HEK293 (cell line): Measurements from ENCODE around the gene KDM5C.

Experiments
- CTCF ChIA-PET: fragments of 350-600 bp; formaldehyde crosslinking; extraction: SDS; loops from one replicate; lab custom pipeline; 2021; ENCODE audit warnings: antibody characterized with exemption; lab: Yijun Ruan, JAX
- POLR2A ChIA-PET: fragments of 300-600 bp; formaldehyde crosslinking; extraction: SDS; loops from one replicate; lab custom pipeline; 2020; ENCODE audit warnings: antibody characterized with exemption, inconsistent platforms; lab: Yijun Ruan, JAX
- H3K27ac ChIP-seq: fragments of 200-500 bp; sonication (Bioruptor generic); 2 replicates; pipeline ENCODE4 v1.5.1; 2014; ENCODE audit warnings: low read depth, low read length, control low read depth, inconsistent platforms; ENCODE audit errors: extremely low read depth
- H3K36me3 ChIP-seq, 2 experiments: fragments of 200-500 bp in 1 of 2; sonication (Bioruptor generic) in 1 of 2; 1 replicate in 1 of 2; 2 replicates in 1 of 2; pipeline ENCODE4 v1.5.1; 2014 to 2017; ENCODE audit warnings: inconsistent platforms in 2 of 2, low read length in 2 of 2; ENCODE audit not compliant: control insufficient read depth in 2 of 2, insufficient read depth in 1 of 2
- H3K4me1 ChIP-seq: fragments of 200-500 bp; sonication (Bioruptor generic); 2 replicates; pipeline ENCODE4 v1.5.1; 2014; ENCODE audit warnings: mild to moderate bottlenecking, low read length, inconsistent platforms; ENCODE audit not compliant: control insufficient read depth, insufficient read depth
- H3K4me3 ChIP-seq: 2 replicates; pipeline ENCODE4 v1.5.1; 2011; ENCODE audit warnings: low read depth, mild to moderate bottlenecking, control low read depth, low read length, moderate library complexity
- H3K9me3 ChIP-seq: fragments of 200-500 bp; sonication (Bioruptor generic); 2 replicates; pipeline ENCODE4 v1.5.1; 2014; ENCODE audit warnings: low read depth, low read length, inconsistent platforms; ENCODE audit not compliant: control insufficient read depth, insufficient read depth
- FEZF1 ChIP-seq: fragments of 450-650 bp; formaldehyde crosslinking; IDR thresholded peaks from 2 replicates; pipeline ENCODE4 v1.5.1; 2016; ENCODE audit warnings: missing biosample characterization, missing genetic modification characterization
- IKZF3 ChIP-seq: fragments of 450-650 bp; IDR thresholded peaks from 2 replicates; pipeline ENCODE4 v1.5.0; 2018; ENCODE audit warnings: missing biosample characterization, mild to moderate bottlenecking, missing genetic modification characterization, moderate library complexity
- SETDB1 ChIP-seq: IDR thresholded peaks from one replicate; pipeline ENCODE4 v1.6.1; 2017; ENCODE audit warnings: mild to moderate bottlenecking, low read length, moderate library complexity, mixed read lengths; ENCODE audit not compliant: insufficient read length
- WT1 ChIP-seq: fragments of 450-650 bp; formaldehyde crosslinking; IDR thresholded peaks from 2 replicates; pipeline ENCODE4 v1.5.1; 2016; ENCODE audit warnings: missing biosample characterization, missing genetic modification characterization
- ZBTB21 ChIP-seq: fragments of 450-650 bp; formaldehyde crosslinking; IDR thresholded peaks from 2 replicates; pipeline ENCODE4 v1.5.1; 2017; ENCODE audit warnings: missing biosample characterization, missing genetic modification characterization
- ZBTB49 ChIP-seq: fragments of 450-650 bp; formaldehyde crosslinking; IDR thresholded peaks from 2 replicates; pipeline ENCODE4 v1.5.1; 2016; ENCODE audit warnings: missing biosample characterization, missing genetic modification characterization, low read depth
- ZNF138 ChIP-seq: fragments of 450-650 bp; formaldehyde crosslinking; IDR thresholded peaks from 2 replicates; pipeline ENCODE4 v1.5.1; 2016; ENCODE audit warnings: missing biosample characterization, missing genetic modification characterization, borderline replicate concordance
- ZNF266 ChIP-seq: fragments of 450-650 bp; formaldehyde crosslinking; IDR thresholded peaks from 2 replicates; pipeline ENCODE4 v1.5.1; 2016; ENCODE audit warnings: missing biosample characterization, missing genetic modification characterization, low read depth
- ZNF280D ChIP-seq: fragments of 450-650 bp; formaldehyde crosslinking; IDR thresholded peaks from 2 replicates; pipeline ENCODE4 v1.5.1; 2016; ENCODE audit warnings: missing biosample characterization, missing genetic modification characterization
- TF ChIP-seq, protein P1 (sequence below): fragments of 450-650 bp; formaldehyde crosslinking; IDR thresholded peaks from 2 replicates; pipeline ENCODE4 v1.5.0; 2017; ENCODE audit warnings: missing biosample characterization, missing genetic modification characterization, borderline replicate concordance
- TF ChIP-seq, protein P2 (sequence below): fragments of 450-650 bp; formaldehyde crosslinking; IDR thresholded peaks from 2 replicates; pipeline ENCODE4 v1.5.1; 2016; ENCODE audit warnings: missing biosample characterization, missing genetic modification characterization
- TF ChIP-seq, protein P3 (sequence below): fragments of 450-650 bp; formaldehyde crosslinking; IDR thresholded peaks from 2 replicates; pipeline ENCODE4 v1.5.1; 2017; ENCODE audit warnings: missing biosample characterization, missing genetic modification characterization
- TF ChIP-seq, protein P4 (sequence below): fragments of 450-650 bp; formaldehyde crosslinking; conservative IDR thresholded peaks from 2 replicates; pipeline ENCODE4 v1.5.1; 2016; ENCODE audit warnings: low read depth, missing biosample characterization, missing genetic modification characterization

KDM5C gene

GRCh38 chrX:53163436-53163835 is 61.6 kb downstream of the KDM5C start:
- POLR2A ChIA-PET, result no interaction called here
- CTCF ChIA-PET, result no interaction called here
- H3K4me3 ChIP-seq, result no peak overlapping the region
- no peaks in the 10 kb centered on the region for H3K9me3 ChIP-seq
- peaks cover 2% of the 10 kb centered on the region; the same call in 1 of the 2 replicates for H3K4me1 ChIP-seq
- H3K36me3 ChIP-seq, result no peaks in the 10 kb centered on the region
- H3K27ac ChIP-seq, result no peak overlapping the region
- no peak for TF ChIP-seq ZNF266 (tag by site-specific recombination)
- TF ChIP-seq, protein P1, sequence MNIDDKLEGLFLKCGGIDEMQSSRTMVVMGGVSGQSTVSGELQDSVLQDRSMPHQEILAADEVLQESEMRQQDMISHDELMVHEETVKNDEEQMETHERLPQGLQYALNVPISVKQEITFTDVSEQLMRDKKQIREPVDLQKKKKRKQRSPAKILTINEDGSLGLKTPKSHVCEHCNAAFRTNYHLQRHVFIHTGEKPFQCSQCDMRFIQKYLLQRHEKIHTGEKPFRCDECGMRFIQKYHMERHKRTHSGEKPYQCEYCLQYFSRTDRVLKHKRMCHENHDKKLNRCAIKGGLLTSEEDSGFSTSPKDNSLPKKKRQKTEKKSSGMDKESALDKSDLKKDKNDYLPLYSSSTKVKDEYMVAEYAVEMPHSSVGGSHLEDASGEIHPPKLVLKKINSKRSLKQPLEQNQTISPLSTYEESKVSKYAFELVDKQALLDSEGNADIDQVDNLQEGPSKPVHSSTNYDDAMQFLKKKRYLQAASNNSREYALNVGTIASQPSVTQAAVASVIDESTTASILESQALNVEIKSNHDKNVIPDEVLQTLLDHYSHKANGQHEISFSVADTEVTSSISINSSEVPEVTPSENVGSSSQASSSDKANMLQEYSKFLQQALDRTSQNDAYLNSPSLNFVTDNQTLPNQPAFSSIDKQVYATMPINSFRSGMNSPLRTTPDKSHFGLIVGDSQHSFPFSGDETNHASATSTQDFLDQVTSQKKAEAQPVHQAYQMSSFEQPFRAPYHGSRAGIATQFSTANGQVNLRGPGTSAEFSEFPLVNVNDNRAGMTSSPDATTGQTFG (tag by site-specific recombination), result no peak
- TF ChIP-seq, all 188 proteins: peak for 0

DNA sequence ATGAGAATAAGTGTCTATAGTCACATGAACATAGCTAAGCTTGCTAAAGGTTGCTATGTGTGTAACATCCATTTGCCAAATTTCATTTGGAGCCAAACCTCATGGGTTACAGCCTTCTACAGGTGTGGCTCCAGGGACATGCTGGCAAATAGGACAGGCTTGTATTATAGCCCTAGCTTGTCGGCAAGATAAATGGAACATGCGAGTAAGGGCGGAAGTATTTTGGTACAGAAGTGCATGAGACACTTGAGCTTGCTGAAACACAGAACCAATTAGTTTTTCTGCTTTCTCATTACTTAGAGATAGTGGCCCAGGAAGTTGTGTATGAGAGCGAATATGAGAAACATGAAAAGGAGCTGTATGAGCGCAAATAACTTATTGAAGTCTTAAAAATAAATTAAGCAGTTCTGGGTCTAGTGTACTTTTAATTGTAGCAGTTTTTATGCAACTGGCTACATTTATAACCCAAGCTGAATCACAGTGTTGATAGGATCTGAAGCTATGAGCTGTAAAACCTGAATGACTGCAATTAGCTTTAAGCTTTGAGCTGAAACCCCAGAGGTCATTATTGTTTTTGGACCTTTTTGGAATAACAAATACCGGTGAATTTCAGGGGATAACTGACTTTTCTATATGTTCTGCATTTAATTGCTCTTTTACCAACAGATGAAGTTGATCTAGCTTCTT is 64.6 kb downstream of the KDM5C start:
- Histone ChIP-seq H3K9me3 (no peaks in the 10 kb centered on the region), H3K4me1 (peaks cover 2% of the 10 kb centered on the region; the same call in 1 of the 2 replicates), H3K27ac (no peak overlapping the region), H3K36me3 (no peaks in the 10 kb centered on the region), H3K4me3 (no peak overlapping the region)
- CTCF ChIA-PET, result interaction anchor here (0.6 kb wide), 1 partner anchor 19 kb away, joined by 3 read pairs; no protein-coding TSS in a partner anchor
- POLR2A ChIA-PET, result no interaction called here
- TF ChIP-seq ZNF138, result no peak
- TF ChIP-seq, protein P2, sequence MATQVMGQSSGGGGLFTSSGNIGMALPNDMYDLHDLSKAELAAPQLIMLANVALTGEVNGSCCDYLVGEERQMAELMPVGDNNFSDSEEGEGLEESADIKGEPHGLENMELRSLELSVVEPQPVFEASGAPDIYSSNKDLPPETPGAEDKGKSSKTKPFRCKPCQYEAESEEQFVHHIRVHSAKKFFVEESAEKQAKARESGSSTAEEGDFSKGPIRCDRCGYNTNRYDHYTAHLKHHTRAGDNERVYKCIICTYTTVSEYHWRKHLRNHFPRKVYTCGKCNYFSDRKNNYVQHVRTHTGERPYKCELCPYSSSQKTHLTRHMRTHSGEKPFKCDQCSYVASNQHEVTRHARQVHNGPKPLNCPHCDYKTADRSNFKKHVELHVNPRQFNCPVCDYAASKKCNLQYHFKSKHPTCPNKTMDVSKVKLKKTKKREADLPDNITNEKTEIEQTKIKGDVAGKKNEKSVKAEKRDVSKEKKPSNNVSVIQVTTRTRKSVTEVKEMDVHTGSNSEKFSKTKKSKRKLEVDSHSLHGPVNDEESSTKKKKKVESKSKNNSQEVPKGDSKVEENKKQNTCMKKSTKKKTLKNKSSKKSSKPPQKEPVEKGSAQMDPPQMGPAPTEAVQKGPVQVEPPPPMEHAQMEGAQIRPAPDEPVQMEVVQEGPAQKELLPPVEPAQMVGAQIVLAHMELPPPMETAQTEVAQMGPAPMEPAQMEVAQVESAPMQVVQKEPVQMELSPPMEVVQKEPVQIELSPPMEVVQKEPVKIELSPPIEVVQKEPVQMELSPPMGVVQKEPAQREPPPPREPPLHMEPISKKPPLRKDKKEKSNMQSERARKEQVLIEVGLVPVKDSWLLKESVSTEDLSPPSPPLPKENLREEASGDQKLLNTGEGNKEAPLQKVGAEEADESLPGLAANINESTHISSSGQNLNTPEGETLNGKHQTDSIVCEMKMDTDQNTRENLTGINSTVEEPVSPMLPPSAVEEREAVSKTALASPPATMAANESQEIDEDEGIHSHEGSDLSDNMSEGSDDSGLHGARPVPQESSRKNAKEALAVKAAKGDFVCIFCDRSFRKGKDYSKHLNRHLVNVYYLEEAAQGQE, result no peak
- TF ChIP-seq, protein P3, sequence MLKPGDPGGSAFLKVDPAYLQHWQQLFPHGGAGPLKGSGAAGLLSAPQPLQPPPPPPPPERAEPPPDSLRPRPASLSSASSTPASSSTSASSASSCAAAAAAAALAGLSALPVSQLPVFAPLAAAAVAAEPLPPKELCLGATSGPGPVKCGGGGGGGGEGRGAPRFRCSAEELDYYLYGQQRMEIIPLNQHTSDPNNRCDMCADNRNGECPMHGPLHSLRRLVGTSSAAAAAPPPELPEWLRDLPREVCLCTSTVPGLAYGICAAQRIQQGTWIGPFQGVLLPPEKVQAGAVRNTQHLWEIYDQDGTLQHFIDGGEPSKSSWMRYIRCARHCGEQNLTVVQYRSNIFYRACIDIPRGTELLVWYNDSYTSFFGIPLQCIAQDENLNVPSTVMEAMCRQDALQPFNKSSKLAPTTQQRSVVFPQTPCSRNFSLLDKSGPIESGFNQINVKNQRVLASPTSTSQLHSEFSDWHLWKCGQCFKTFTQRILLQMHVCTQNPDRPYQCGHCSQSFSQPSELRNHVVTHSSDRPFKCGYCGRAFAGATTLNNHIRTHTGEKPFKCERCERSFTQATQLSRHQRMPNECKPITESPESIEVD (tag by site-specific recombination), result peak; percentile 63
- 0 out of 2 replicates have a peak, but pooled peaks have one; percentile 9 for TF ChIP-seq FEZF1 (tag by site-specific recombination)
- TF ChIP-seq ZNF280D (tag by site-specific recombination), result no peak
- no peak for TF ChIP-seq IKZF3 (tag by site-specific recombination)
- TF ChIP-seq WT1 (tag by site-specific recombination), result no peak
- TF ChIP-seq ZBTB21, result no peak
- TF ChIP-seq, protein P4, sequence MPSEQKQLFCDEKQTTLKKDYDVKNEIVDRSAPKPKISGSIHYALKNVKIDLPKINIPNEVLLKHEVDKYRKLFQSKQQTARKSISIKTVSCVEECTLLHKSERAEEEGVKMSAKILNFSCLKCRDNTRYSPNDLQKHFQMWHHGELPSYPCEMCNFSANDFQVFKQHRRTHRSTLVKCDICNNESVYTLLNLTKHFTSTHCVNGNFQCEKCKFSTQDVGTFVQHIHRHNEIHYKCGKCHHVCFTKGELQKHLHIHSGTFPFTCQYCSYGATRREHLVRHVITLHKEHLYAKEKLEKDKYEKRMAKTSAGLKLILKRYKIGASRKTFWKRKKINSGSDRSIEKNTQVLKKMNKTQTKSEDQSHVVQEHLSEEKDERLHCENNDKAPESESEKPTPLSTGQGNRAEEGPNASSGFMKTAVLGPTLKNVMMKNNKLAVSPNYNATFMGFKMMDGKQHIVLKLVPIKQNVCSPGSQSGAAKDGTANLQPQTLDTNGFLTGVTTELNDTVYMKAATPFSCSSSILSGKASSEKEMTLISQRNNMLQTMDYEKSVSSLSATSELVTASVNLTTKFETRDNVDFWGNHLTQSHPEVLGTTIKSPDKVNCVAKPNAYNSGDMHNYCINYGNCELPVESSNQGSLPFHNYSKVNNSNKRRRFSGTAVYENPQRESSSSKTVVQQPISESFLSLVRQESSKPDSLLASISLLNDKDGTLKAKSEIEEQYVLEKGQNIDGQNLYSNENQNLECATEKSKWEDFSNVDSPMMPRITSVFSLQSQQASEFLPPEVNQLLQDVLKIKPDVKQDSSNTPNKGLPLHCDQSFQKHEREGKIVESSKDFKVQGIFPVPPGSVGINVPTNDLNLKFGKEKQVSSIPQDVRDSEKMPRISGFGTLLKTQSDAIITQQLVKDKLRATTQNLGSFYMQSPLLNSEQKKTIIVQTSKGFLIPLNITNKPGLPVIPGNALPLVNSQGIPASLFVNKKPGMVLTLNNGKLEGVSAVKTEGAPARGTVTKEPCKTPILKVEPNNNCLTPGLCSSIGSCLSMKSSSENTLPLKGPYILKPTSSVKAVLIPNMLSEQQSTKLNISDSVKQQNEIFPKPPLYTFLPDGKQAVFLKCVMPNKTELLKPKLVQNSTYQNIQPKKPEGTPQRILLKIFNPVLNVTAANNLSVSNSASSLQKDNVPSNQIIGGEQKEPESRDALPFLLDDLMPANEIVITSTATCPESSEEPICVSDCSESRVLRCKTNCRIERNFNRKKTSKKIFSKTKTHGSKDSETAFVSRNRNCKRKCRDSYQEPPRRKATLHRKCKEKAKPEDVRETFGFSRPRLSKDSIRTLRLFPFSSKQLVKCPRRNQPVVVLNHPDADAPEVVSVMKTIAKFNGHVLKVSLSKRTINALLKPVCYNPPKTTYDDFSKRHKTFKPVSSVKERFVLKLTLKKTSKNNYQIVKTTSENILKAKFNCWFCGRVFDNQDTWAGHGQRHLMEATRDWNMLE, result no peak
- TF ChIP-seq ZBTB49 (tag by site-specific recombination), result no peak
- TF ChIP-seq SETDB1, result no peak
